Lung (tissue), 12 donors: ENCODE results near the gene NCOR2. TPM values are rescaled to one million over a fixed set of nuclear protein-coding genes. Genes with fewer than 3 reads are reported as not detected.

Experiments used
- ATAC-seq: fragments of 200-7000 bp; cut with Tn5 transposase; one replicate; pipeline ENCODE4 v1.9.1; 2020; ENCODE audit warnings: moderate number of reproducible peaks; ENCODE audit not compliant: insufficient read depth, low FRiP score
- DNase-seq, 3 donors: peaks; one replicate each; pipeline ENCODE4 v3.0.0-alpha.2; 2013 to 2017
- H3K27ac ChIP-seq, 2 donors: one replicate each; pipeline ENCODE4 v1.5.1; 2013; ENCODE audit warnings: mild to moderate bottlenecking in 2 of 2, moderate library complexity in 2 of 2, control low read depth in 1 of 2, inconsistent platforms in 1 of 2, low read depth in 1 of 2, low read length in 1 of 2
- H3K27me3 ChIP-seq, 3 donors: one replicate each; pipeline ENCODE4 v1.5.1; 2013; ENCODE audit warnings: low read length in 2 of 3; ENCODE audit not compliant: control insufficient read depth in 3 of 3, insufficient read depth in 3 of 3
- H3K36me3 ChIP-seq, 4 donors: one replicate each; pipeline ENCODE4 v1.5.1; 2013; ENCODE audit warnings: low read length in 4 of 4, mild to moderate bottlenecking in 1 of 4, moderate library complexity in 1 of 4; ENCODE audit not compliant: control insufficient read depth in 4 of 4, insufficient read depth in 4 of 4
- H3K4me1 ChIP-seq, 5 donors: one replicate each; pipeline ENCODE4 v1.5.1; 2013; ENCODE audit warnings: low read length in 5 of 5, mild to moderate bottlenecking in 2 of 5, moderate library complexity in 1 of 5; ENCODE audit not compliant: control insufficient read depth in 5 of 5, insufficient read depth in 5 of 5
- H3K4me3 ChIP-seq: one replicate; pipeline ENCODE4 v1.5.1; 2013; ENCODE audit warnings: mild to moderate bottlenecking, control low read depth, moderate library complexity
- H3K9ac ChIP-seq, 2 donors: one replicate each; pipeline ENCODE4 v1.5.1; 2013; ENCODE audit warnings: low read length in 2 of 2, control low read depth in 1 of 2; ENCODE audit not compliant: insufficient read depth in 1 of 2
- H3K9me3 ChIP-seq, 4 donors: one replicate each; pipeline ENCODE4 v1.5.1; 2013; ENCODE audit warnings: low read length in 3 of 4, mild to moderate bottlenecking in 1 of 4, moderate library complexity in 1 of 4; ENCODE audit not compliant: control insufficient read depth in 4 of 4, insufficient read depth in 3 of 4
- WGBS, 2 donors: extraction: QIAGEN DNeasy Blood & Tissue Kit; methylation state at CpG; one replicate each; pipeline ENCODE4 v1.1.7; 2013; 5-methylcytosine and 5-hydroxymethylcytosine counted together
- polyA plus RNA-seq, 2 donors: library from polyadenylated mRNA; stranded (reverse); fragments of 200-250 nt; gene quantifications; one replicate each; pipeline ENCODE4 v1.2.1, GENCODE V29; 2013
- total RNA-seq, 2 donors: library from RNA; depleted of rRNA in 1 of 2; stranded (reverse); fragments of >200 nt in 1 of 2; gene quantifications; one replicate each; pipeline ENCODE4 v1.2.1, GENCODE V29; 2014 to 2021
- TF ChIP-seq, protein P1 (sequence below): IDR thresholded peaks from 2 replicates; pipeline ENCODE4 v1.5.1; 2012; ENCODE audit warnings: mild to moderate bottlenecking; ENCODE audit errors: control extremely low read depth, extremely low read depth
- donor health status: control.
- donor health status: control.
- donor health status: Bipolar disorder and iron deficiency.
- donor health status: healthy.
- donor health status: DM: yes; HTN: yes; CAD: no.

The NCOR2 gene
- total and polyA plus RNA-seq, 4 donors = 81.4 to 361 (median 132) TPM

DNA sequence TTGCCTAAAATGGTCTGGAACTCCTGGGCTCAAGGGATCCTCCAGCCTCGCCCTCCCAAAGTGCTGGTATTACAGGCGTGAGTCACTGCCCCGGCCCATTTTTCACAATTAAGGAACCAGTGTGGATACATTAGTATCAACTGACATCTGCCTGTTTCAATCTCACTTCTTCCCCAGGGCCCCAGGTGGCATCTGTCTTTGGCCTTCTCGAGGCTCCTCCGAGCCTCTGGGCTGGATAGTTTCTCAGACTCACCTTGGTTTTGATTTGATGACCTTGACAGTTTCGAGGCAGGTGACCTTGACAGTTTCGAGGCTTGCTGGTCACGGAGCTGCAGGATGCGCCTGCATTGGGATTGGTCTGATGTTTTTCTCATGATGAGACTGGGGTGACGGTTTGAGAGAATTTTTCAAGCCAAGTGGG is 41.0 kb upstream of the NCOR2 start:
- H3K9me3 ChIP-seq = no peaks in the 10 kb centered on the region
- H3K9ac ChIP-seq = no peak overlapping the region
- no peak overlapping the region for H3K4me3 ChIP-seq
- DNase-seq (no peak), ATAC-seq (no peak)
- TF ChIP-seq, protein P1, sequence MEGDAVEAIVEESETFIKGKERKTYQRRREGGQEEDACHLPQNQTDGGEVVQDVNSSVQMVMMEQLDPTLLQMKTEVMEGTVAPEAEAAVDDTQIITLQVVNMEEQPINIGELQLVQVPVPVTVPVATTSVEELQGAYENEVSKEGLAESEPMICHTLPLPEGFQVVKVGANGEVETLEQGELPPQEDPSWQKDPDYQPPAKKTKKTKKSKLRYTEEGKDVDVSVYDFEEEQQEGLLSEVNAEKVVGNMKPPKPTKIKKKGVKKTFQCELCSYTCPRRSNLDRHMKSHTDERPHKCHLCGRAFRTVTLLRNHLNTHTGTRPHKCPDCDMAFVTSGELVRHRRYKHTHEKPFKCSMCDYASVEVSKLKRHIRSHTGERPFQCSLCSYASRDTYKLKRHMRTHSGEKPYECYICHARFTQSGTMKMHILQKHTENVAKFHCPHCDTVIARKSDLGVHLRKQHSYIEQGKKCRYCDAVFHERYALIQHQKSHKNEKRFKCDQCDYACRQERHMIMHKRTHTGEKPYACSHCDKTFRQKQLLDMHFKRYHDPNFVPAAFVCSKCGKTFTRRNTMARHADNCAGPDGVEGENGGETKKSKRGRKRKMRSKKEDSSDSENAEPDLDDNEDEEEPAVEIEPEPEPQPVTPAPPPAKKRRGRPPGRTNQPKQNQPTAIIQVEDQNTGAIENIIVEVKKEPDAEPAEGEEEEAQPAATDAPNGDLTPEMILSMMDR = no peak
- peak overlapping the region in 1 of 2 donors; percentile 49 for H3K27ac ChIP-seq
- H3K4me1 ChIP-seq = peaks cover 0 to 32% (median 12%) of the 10 kb centered on the region in 5 donors
- H3K27me3 ChIP-seq = no peaks in the 10 kb centered on the region
- H3K36me3 ChIP-seq = no peaks in the 10 kb centered on the region
- 36 to 47% methylated on average over 10 of the region's 10 CpGs for WGBS, 2 donors

DNA sequence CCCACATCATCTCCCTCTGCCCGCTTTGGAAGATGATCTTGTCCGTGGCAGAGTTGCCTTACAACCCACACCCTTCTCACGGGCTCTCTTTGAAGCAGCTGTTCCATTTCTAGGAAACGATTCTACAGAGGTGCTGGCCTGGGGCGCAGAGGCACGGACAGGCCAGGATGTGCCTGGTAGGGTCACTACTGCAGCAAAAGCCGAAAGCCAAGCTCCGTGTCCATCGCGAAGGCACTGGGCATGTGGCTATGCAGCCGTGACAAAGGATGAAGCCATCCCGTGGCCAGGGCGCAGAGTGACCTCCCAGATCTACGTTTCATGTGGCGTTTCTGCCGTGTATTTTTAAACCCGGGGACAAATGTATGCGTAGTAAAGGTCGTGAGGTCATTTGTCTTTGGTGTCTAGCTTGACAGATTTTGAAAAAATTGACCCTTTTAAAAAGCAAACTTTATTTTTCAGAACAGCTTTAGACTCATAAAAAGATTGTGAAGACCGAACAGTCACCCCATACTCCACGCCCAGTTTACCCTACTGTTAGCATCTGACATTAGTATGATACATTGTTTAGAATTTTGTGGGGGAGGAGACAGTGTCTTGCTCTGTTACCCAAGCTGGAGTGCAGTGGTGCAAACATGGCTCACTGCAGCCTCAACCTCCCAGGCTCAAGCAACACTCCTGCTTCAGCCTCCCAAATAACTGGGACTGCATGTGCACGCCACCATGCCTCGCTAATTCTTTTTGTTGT is 40.4 kb upstream of the NCOR2 start:
- no peak overlapping the region for H3K4me3 ChIP-seq
- no peaks in the 10 kb centered on the region for H3K9me3 ChIP-seq
- H3K27ac ChIP-seq = no peak overlapping the region
- TF ChIP-seq, protein P1 = no peak
- peaks cover 0 to 33% (median 12%) of the 10 kb centered on the region in 5 donors for H3K4me1 ChIP-seq
- DNase-seq (no peak), ATAC-seq (no peak)
- no peak overlapping the region for H3K9ac ChIP-seq
- no peaks in the 10 kb centered on the region for H3K36me3 ChIP-seq
- no peaks in the 10 kb centered on the region for H3K27me3 ChIP-seq
- WGBS, 2 donors = 93 to 94% methylated on average over 23 of the region's 23 CpGs

DNA sequence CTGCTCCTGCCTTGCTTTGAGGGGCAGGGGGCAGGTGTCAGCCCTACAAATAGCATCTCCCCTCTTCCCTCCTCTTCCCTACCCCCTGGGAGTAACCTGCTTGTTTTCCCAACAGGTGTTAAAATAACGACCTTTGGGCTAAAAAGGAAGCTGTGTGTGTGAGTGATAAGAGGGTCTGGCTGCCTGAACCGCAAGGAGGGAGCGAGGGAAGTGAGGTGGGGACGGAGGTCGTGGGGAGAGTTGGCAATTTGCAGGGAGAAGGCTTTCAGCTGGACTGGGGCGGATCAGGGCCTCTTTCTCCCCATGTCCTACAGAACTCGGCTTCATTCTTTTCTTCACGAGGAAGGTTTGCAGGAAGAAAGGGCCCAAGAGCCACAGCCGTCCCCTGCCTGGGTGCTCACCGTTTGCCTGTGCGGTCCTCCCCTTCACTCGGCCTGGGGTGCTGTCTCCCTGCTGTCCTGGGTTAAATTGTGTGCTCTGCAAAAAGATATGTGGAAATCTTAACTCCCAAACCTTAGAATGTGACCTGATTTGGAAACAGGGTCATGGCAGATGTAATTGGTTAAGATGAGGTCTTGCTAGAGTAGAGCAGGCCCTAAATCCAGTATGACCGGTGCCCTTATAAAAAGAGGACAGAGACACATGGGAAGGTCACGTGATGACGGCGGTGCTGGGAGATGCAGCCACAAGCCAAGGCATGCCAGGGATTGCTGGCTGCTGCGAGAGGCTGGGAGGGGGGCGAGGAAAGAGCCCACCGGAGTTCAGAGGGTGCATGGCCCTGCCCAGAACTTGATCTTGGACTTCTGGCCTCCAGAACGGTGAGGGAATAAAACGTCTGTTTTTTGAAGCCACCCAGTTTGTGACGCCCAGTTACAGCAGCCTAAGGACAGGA is 38.7 kb upstream of the NCOR2 start:
- Histone ChIP-seq H3K9ac (no peak overlapping the region), H3K27ac (no peak overlapping the region), H3K27me3 (no peaks in the 10 kb centered on the region), H3K4me1 (peaks cover 0 to 33% (median 12%) of the 10 kb centered on the region in 5 donors), H3K36me3 (no peaks in the 10 kb centered on the region), H3K9me3 (no peaks in the 10 kb centered on the region), H3K4me3 (no peak overlapping the region)
- DNase-seq = peak in 1 of 3 donors; percentile 24
- WGBS, 2 donors = 61 to 77% methylated on average over 22 of the region's 22 CpGs
- no peak for ATAC-seq
- TF ChIP-seq, protein P1 = no peak
